ENCODE data around the gene MESP1.
"Not testable (repeated sequence)": the region's sequence is repeated elsewhere in the genome, so short reads cannot be mapped to it uniquely, and the experiment has no call there.

DNA sequence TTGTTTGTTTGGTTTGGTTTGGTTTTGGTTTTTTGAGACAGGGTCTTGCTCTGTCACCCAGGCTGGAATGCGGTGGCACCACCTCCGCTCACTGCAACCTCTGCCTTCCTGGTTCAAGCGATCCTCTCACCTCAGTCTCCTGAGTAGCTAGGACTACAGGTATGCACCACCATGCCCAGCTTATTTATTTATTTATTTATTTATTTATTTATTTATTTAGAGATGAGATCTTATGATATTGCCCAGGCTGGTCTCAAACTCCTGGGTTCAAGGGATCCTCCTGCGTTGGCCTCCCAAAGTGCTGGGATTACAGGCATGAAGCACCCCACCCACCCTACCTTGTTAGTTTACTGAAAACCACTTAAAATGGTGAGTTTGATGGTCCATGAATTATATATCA, 37.5 kb upstream of the MESP1 start:
- TF ChIP-seq, protein P1, sequence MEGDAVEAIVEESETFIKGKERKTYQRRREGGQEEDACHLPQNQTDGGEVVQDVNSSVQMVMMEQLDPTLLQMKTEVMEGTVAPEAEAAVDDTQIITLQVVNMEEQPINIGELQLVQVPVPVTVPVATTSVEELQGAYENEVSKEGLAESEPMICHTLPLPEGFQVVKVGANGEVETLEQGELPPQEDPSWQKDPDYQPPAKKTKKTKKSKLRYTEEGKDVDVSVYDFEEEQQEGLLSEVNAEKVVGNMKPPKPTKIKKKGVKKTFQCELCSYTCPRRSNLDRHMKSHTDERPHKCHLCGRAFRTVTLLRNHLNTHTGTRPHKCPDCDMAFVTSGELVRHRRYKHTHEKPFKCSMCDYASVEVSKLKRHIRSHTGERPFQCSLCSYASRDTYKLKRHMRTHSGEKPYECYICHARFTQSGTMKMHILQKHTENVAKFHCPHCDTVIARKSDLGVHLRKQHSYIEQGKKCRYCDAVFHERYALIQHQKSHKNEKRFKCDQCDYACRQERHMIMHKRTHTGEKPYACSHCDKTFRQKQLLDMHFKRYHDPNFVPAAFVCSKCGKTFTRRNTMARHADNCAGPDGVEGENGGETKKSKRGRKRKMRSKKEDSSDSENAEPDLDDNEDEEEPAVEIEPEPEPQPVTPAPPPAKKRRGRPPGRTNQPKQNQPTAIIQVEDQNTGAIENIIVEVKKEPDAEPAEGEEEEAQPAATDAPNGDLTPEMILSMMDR (IDR thresholded peaks at IDR 0.05; ENCODE audit: borderline replicate concordance, extremely low read depth, low read length, poor library complexity, severe bottlenecking) = not testable (repeated sequence)
- not testable (repeated sequence) for TF ChIP-seq EZH2 (IDR thresholded peaks at IDR 0.05; ENCODE audit: borderline replicate concordance, low read depth, low read length, severe bottlenecking)
